ENCODE data around the gene SLC30A4.

Gene SLC30A4

GRCh38 chr15:45449916-45450867, 72.4 kb downstream of the SLC30A4 start:
- H3K27ac ChIP-seq (ENCODE audit: low read depth, low read length) = no peak overlapping the region
- H3K9me3 ChIP-seq (ENCODE audit: control insufficient read depth, insufficient read depth, low read depth, low read length) = peaks cover 11% of the 10 kb centered on the region
- no peak overlapping the region for H3K9ac ChIP-seq (ENCODE audit: low read length)
- H3K4me3 ChIP-seq (ENCODE audit: low read depth, low read length) = no peak overlapping the region
- H3K27me3 ChIP-seq (ENCODE audit: control insufficient read depth, insufficient read depth, low read length) = peaks cover 6% of the 10 kb centered on the region
- H3K36me3 ChIP-seq (ENCODE audit: control insufficient read depth, insufficient read depth, low read length) = no peaks in the 10 kb centered on the region
- peaks cover 13% of the 10 kb centered on the region for H3K4me1 ChIP-seq (ENCODE audit: control insufficient read depth, insufficient read depth, low read length)

GRCh38 chr15:45449395-45449794, 73.2 kb downstream of the SLC30A4 start:
- Histone ChIP-seq H3K4me1 (ENCODE audit: control insufficient read depth, insufficient read depth, low read length) (peaks cover 14% of the 10 kb centered on the region), H3K4me3 (ENCODE audit: low read depth, low read length) (no peak overlapping the region), H3K36me3 (ENCODE audit: control insufficient read depth, insufficient read depth, low read length) (no peaks in the 10 kb centered on the region), H3K9me3 (ENCODE audit: control insufficient read depth, insufficient read depth, low read depth, low read length) (peaks cover 11% of the 10 kb centered on the region), H3K9ac (ENCODE audit: low read length) (no peak overlapping the region), H3K27ac (ENCODE audit: low read depth, low read length) (no peak overlapping the region), H3K27me3 (ENCODE audit: control insufficient read depth, insufficient read depth, low read length) (peaks cover 8% of the 10 kb centered on the region)

- peaks cover 11% of the 10 kb centered on the region for H3K9me3 ChIP-seq (ENCODE audit: control insufficient read depth, insufficient read depth, low read depth, low read length)
- H3K27ac ChIP-seq (ENCODE audit: low read depth, low read length) = no peak overlapping the region
- H3K9ac ChIP-seq (ENCODE audit: low read length) = no peak overlapping the region
- H3K27me3 ChIP-seq (ENCODE audit: control insufficient read depth, insufficient read depth, low read length) = peaks cover 8% of the 10 kb centered on the region
- H3K36me3 ChIP-seq (ENCODE audit: control insufficient read depth, insufficient read depth, low read length) = no peaks in the 10 kb centered on the region
- peaks cover 14% of the 10 kb centered on the region for H3K4me1 ChIP-seq (ENCODE audit: control insufficient read depth, insufficient read depth, low read length)
- H3K4me3 ChIP-seq (ENCODE audit: low read depth, low read length) = no peak overlapping the region
Observed at GRCh38 chr15:45448066-45448915, 74.3 kb downstream of the SLC30A4 start.

GRCh38 chr15:45443645-45444044, 78.9 kb downstream of the SLC30A4 start:
- no peak overlapping the region for H3K4me3 ChIP-seq (ENCODE audit: low read depth, low read length)
- H3K27ac ChIP-seq (ENCODE audit: low read depth, low read length) = no peak overlapping the region
- H3K4me1 ChIP-seq (ENCODE audit: control insufficient read depth, insufficient read depth, low read length) = peaks cover 19% of the 10 kb centered on the region
- no peaks in the 10 kb centered on the region for H3K9me3 ChIP-seq (ENCODE audit: control insufficient read depth, insufficient read depth, low read depth, low read length)
- H3K27me3 ChIP-seq (ENCODE audit: control insufficient read depth, insufficient read depth, low read length) = peaks cover 6% of the 10 kb centered on the region; the same call in 1 of the 2 replicates
- H3K36me3 ChIP-seq (ENCODE audit: control insufficient read depth, insufficient read depth, low read length) = no peaks in the 10 kb centered on the region
- H3K9ac ChIP-seq (ENCODE audit: low read length) = no peak overlapping the region

- Histone ChIP-seq H3K27me3 (ENCODE audit: control insufficient read depth, insufficient read depth, low read length) (peaks cover 6% of the 10 kb centered on the region; the same call in 1 of the 2 replicates), H3K9me3 (ENCODE audit: control insufficient read depth, insufficient read depth, low read depth, low read length) (no peaks in the 10 kb centered on the region), H3K4me3 (ENCODE audit: low read depth, low read length) (no peak overlapping the region), H3K4me1 (ENCODE audit: control insufficient read depth, insufficient read depth, low read length) (peaks cover 14% of the 10 kb centered on the region), H3K9ac (ENCODE audit: low read length) (no peak overlapping the region), H3K27ac (ENCODE audit: low read depth, low read length) (no peak overlapping the region), H3K36me3 (ENCODE audit: control insufficient read depth, insufficient read depth, low read length) (no peaks in the 10 kb centered on the region)
Observed at GRCh38 chr15:45442507-45443135, 79.9 kb downstream of the SLC30A4 start.

- H3K4me3 ChIP-seq (ENCODE audit: low read depth, low read length) = no peak overlapping the region
- H3K27ac ChIP-seq (ENCODE audit: low read depth, low read length) = no peak overlapping the region
- peaks cover 14% of the 10 kb centered on the region for H3K4me1 ChIP-seq (ENCODE audit: control insufficient read depth, insufficient read depth, low read length)
- no peaks in the 10 kb centered on the region for H3K36me3 ChIP-seq (ENCODE audit: control insufficient read depth, insufficient read depth, low read length)
- no peaks in the 10 kb centered on the region for H3K9me3 ChIP-seq (ENCODE audit: control insufficient read depth, insufficient read depth, low read depth, low read length)
- H3K9ac ChIP-seq (ENCODE audit: low read length) = no peak overlapping the region
- peaks cover 6% of the 10 kb centered on the region; the same call in 1 of the 2 replicates for H3K27me3 ChIP-seq (ENCODE audit: control insufficient read depth, insufficient read depth, low read length)
Observed at GRCh38 chr15:45441686-45442085, 80.9 kb downstream of the SLC30A4 start.

GRCh38 chr15:45441036-45441435, 81.5 kb downstream of the SLC30A4 start:
- H3K9ac ChIP-seq (ENCODE audit: low read length) = no peak overlapping the region
- H3K27ac ChIP-seq (ENCODE audit: low read depth, low read length) = no peak overlapping the region
- peaks cover 6% of the 10 kb centered on the region; the same call in 1 of the 2 replicates for H3K27me3 ChIP-seq (ENCODE audit: control insufficient read depth, insufficient read depth, low read length)
- no peaks in the 10 kb centered on the region for H3K36me3 ChIP-seq (ENCODE audit: control insufficient read depth, insufficient read depth, low read length)
- peaks cover 14% of the 10 kb centered on the region for H3K4me1 ChIP-seq (ENCODE audit: control insufficient read depth, insufficient read depth, low read length)
- H3K9me3 ChIP-seq (ENCODE audit: control insufficient read depth, insufficient read depth, low read depth, low read length) = no peaks in the 10 kb centered on the region
- no peak overlapping the region for H3K4me3 ChIP-seq (ENCODE audit: low read depth, low read length)

- H3K27ac ChIP-seq (ENCODE audit: low read depth, low read length) = no peak overlapping the region
- H3K36me3 ChIP-seq (ENCODE audit: control insufficient read depth, insufficient read depth, low read length) = no peaks in the 10 kb centered on the region
- H3K9ac ChIP-seq (ENCODE audit: low read length) = no peak overlapping the region
- H3K9me3 ChIP-seq (ENCODE audit: control insufficient read depth, insufficient read depth, low read depth, low read length) = no peaks in the 10 kb centered on the region
- no peaks in the 10 kb centered on the region for H3K27me3 ChIP-seq (ENCODE audit: control insufficient read depth, insufficient read depth, low read length)
- H3K4me1 ChIP-seq (ENCODE audit: control insufficient read depth, insufficient read depth, low read length) = peaks cover 6% of the 10 kb centered on the region; the same call in 1 of the 2 replicates
- H3K4me3 ChIP-seq (ENCODE audit: low read depth, low read length) = no peak overlapping the region
Observed at GRCh38 chr15:45439521-45440260, 82.9 kb downstream of the SLC30A4 start.

GRCh38 chr15:45435124-45435903, 87.2 kb downstream of the SLC30A4 start:
- no peak overlapping the region for H3K27ac ChIP-seq (ENCODE audit: low read depth, low read length)
- H3K9ac ChIP-seq (ENCODE audit: low read length) = no peak overlapping the region
- no peaks in the 10 kb centered on the region for H3K9me3 ChIP-seq (ENCODE audit: control insufficient read depth, insufficient read depth, low read depth, low read length)
- peaks cover 31% of the 10 kb centered on the region for H3K27me3 ChIP-seq (ENCODE audit: control insufficient read depth, insufficient read depth, low read length)
- H3K4me1 ChIP-seq (ENCODE audit: control insufficient read depth, insufficient read depth, low read length) = no peaks in the 10 kb centered on the region
- no peak overlapping the region for H3K4me3 ChIP-seq (ENCODE audit: low read depth, low read length)
- H3K36me3 ChIP-seq (ENCODE audit: control insufficient read depth, insufficient read depth, low read length) = no peaks in the 10 kb centered on the region
